ENCODE results near the gene CDON.

DNA sequence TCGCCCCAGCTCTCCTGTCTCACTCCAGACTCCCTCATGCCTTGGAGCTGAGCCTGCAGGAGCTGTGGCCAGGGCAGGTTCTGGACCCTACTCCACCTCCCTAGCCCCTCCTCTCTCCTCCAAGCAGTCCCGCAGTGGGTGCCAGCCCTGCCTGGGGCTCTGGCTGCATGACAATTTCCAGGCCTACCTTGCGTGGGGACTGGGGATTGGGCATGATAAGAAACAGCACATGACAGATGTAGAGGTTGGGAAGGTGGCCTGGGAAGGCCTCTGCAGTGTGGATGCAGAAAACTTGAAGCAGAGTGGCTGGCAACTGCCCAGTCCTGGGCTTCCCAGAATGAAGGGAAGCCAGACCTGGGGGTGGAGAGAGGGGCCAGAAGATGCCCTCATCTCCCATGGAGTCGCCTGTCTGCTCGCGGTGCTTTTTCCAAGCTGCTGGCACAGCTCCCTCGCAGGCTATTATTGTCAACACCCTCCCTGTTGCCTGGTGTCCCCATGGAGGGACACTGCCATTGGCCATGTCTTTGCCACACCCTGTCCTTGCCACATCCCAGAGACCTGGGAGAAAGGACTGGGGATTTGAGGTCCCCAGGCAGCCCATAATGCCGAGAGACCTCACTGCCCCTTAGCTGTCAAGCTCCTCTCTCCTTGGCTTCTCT, 48.9 kb upstream of the CDON start:
- TF ChIP-seq, protein P1, sequence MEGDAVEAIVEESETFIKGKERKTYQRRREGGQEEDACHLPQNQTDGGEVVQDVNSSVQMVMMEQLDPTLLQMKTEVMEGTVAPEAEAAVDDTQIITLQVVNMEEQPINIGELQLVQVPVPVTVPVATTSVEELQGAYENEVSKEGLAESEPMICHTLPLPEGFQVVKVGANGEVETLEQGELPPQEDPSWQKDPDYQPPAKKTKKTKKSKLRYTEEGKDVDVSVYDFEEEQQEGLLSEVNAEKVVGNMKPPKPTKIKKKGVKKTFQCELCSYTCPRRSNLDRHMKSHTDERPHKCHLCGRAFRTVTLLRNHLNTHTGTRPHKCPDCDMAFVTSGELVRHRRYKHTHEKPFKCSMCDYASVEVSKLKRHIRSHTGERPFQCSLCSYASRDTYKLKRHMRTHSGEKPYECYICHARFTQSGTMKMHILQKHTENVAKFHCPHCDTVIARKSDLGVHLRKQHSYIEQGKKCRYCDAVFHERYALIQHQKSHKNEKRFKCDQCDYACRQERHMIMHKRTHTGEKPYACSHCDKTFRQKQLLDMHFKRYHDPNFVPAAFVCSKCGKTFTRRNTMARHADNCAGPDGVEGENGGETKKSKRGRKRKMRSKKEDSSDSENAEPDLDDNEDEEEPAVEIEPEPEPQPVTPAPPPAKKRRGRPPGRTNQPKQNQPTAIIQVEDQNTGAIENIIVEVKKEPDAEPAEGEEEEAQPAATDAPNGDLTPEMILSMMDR (IDR thresholded peaks at IDR 0.05; ENCODE audit: insufficient read depth, low read length): no peak
- TF ChIP-seq POLR2AphosphoS5 (IDR thresholded peaks at IDR 0.05; ENCODE audit: low read depth): no peak

Measured in HL-60 (cell line).